Measurements from ENCODE around the gene TMEM256.

GRCh38 chr17:7418472-7419152, 14.7 kb upstream of the TMEM256 start:
- TF ChIP-seq CTCF (IDR thresholded peaks at IDR 0.05) (no peak), ZFX (IDR thresholded peaks at IDR 0.05; ENCODE audit: borderline replicate concordance) (no peak)

Data from 22Rv1 (cell line).